Tibial nerve (tissue), 4 donors: ENCODE data around the gene CHRNE. TPM values are rescaled to one million over a fixed set of nuclear protein-coding genes. Genes with fewer than 3 reads are reported as not detected.
A peak's percentile ranks its signal among the peaks of the same experiment; 100 is the strongest.

ENCODE experiments used
- DNase-seq, 2 donors: peaks; one replicate each; pipeline ENCODE4 v3.0.0-alpha.2; 2019; ENCODE audit warnings: low spot score in 2 of 2
- H3K27ac ChIP-seq, 4 donors: fragments of 200-600 bp; sonication (generic) in 3 of 4; one replicate each; pipeline ENCODE4 v1.5.1; 2017 to 2019; ENCODE audit warnings: mild to moderate bottlenecking in 1 of 4
- H3K27me3 ChIP-seq, 2 donors: fragments of 200-600 bp; sonication (generic) in 1 of 2; one replicate each; pipeline versions ENCODE4 v1.5.1 to v1.6.0; 2017 to 2019
- H3K36me3 ChIP-seq, 3 donors: fragments of 200-600 bp; sonication (generic); one replicate each; pipeline ENCODE4 v1.5.1; 2018 to 2019
- H3K4me1 ChIP-seq, 4 donors: fragments of 200-600 bp; sonication (generic) in 3 of 4; one replicate each; pipeline ENCODE4 v1.5.1; 2017 to 2019
- H3K4me3 ChIP-seq, 4 donors: fragments of 200-600 bp; sonication (generic) in 3 of 4; one replicate each; pipeline ENCODE4 v1.5.1; 2017 to 2019; ENCODE audit warnings: mild to moderate bottlenecking in 1 of 4, moderate library complexity in 1 of 4
- H3K9me3 ChIP-seq, 4 donors: fragments of 200-600 bp; sonication (generic) in 3 of 4; one replicate each; pipeline ENCODE4 v1.5.1; 2017 to 2019
- CTCF ChIP-seq, 5 experiments: fragments of 200-600 bp in 3 of 5; fragments of 450-650 bp in 2 of 5; sonication (generic) in 3 of 5; IDR thresholded peaks; one replicate each; pipeline ENCODE4 v1.5.1; 2016 to 2019; ENCODE audit warnings: antibody characterized with exemption in 5 of 5, mild to moderate bottlenecking in 3 of 5, moderate library complexity in 2 of 5
- EP300 ChIP-seq, 2 donors: sonication (generic); formaldehyde crosslinking; IDR thresholded peaks; one replicate each; pipeline ENCODE4 v1.6.1; 2017; ENCODE audit warnings: antibody characterized with exemption in 2 of 2, mild to moderate bottlenecking in 1 of 2
- POLR2A ChIP-seq, 2 donors: fragments of 450-650 bp; IDR thresholded peaks; one replicate each; pipeline ENCODE4 v1.6.1; 2017; ENCODE audit warnings: antibody characterized with exemption in 2 of 2, mild to moderate bottlenecking in 2 of 2, moderate library complexity in 2 of 2
- WGBS, 2 donors: methylation state at CpG; one replicate each; pipeline ENCODE4 v1.1.5; 2018; 5-methylcytosine and 5-hydroxymethylcytosine counted together
- total RNA-seq, 4 donors: library from RNA; depleted of rRNA; stranded (reverse); fragments of >200 nt; gene quantifications; one replicate each; pipeline ENCODE4 v1.1.0, GENCODE V29; 2016

The CHRNE gene
- total RNA-seq, 4 donors from 2014 or later: 0.22 to 2.5 (median 1.0) TPM

- Histone ChIP-seq H3K27me3 (no peaks in the 10 kb centered on the region), H3K4me3 (no peak overlapping the region), H3K4me1 (peaks cover 0 to 28% (median 6%) of the 10 kb centered on the region in 4 donors), H3K36me3 (peaks cover 0 to 68% (median 21%) of the 10 kb centered on the region in 3 donors), H3K27ac (peak overlapping the region in 2 of 4 donors; percentile 19 to 73), H3K9me3 (no peaks in the 10 kb centered on the region)
- no peak for DNase-seq
- 24 to 39% methylated on average over 9 of the region's 9 CpGs for WGBS, 2 donors
- peak; percentile 68 to 89 (median 75) for TF ChIP-seq CTCF (IDR thresholded peaks at IDR 0.05)
- TF ChIP-seq POLR2A (IDR thresholded peaks at IDR 0.05): no peak
- TF ChIP-seq EP300 (IDR thresholded peaks at IDR 0.05): peak in 1 of 2 donors; percentile 25
Measured at GRCh38 chr17:4881761-4882555, 20.9 kb downstream of the CHRNE start.

GRCh38 chr17:4880857-4881256 is 22.0 kb downstream of the CHRNE start:
- H3K4me3 ChIP-seq: no peak overlapping the region
- no peaks in the 10 kb centered on the region for H3K27me3 ChIP-seq
- TF ChIP-seq CTCF (IDR thresholded peaks at IDR 0.05) (no peak), EP300 (IDR thresholded peaks at IDR 0.05) (no peak), POLR2A (IDR thresholded peaks at IDR 0.05) (no peak)
- peak overlapping the region in 2 of 4 donors; percentile 19 to 73 for H3K27ac ChIP-seq
- peaks cover 0 to 57% (median 11%) of the 10 kb centered on the region in 3 donors for H3K36me3 ChIP-seq
- H3K9me3 ChIP-seq: no peaks in the 10 kb centered on the region
- 74 to 77% methylated on average over 15 of the region's 15 CpGs for WGBS, 2 donors
- H3K4me1 ChIP-seq: peaks cover 0 to 38% (median 11%) of the 10 kb centered on the region in 4 donors
- no peak for DNase-seq

- Histone ChIP-seq H3K9me3 (no peaks in the 10 kb centered on the region), H3K4me1 (peaks cover 0 to 38% (median 11%) of the 10 kb centered on the region in 4 donors), H3K27ac (peak overlapping the region in 1 of 4 donors; percentile 50), H3K27me3 (no peaks in the 10 kb centered on the region), H3K36me3 (peaks cover 0 to 45% (median 0%) of the 10 kb centered on the region in 3 donors), H3K4me3 (no peak overlapping the region)
- TF ChIP-seq CTCF (IDR thresholded peaks at IDR 0.05) (no peak), EP300 (IDR thresholded peaks at IDR 0.05) (no peak), POLR2A (IDR thresholded peaks at IDR 0.05) (no peak)
- DNase-seq: no peak
- WGBS, 2 donors: 63 to 84% methylated on average over 4 of the region's 4 CpGs
Measured at GRCh38 chr17:4879601-4880000, 23.3 kb downstream of the CHRNE start.

GRCh38 chr17:4877089-4877488 is 25.8 kb downstream of the CHRNE start:
- no peaks in the 10 kb centered on the region for H3K27me3 ChIP-seq
- 20 to 43% methylated on average over 5 of the region's 5 CpGs for WGBS, 2 donors
- H3K27ac ChIP-seq: peak overlapping the region in 3 of 4 donors; percentile 4 to 71 (median 15)
- no peak overlapping the region for H3K4me3 ChIP-seq
- no peak for TF ChIP-seq POLR2A (IDR thresholded peaks at IDR 0.05)
- TF ChIP-seq CTCF (IDR thresholded peaks at IDR 0.05): no peak
- peak in 1 of 2 donors; percentile 46 for TF ChIP-seq EP300 (IDR thresholded peaks at IDR 0.05)
- peaks cover 0 to 28% (median 0%) of the 10 kb centered on the region in 3 donors for H3K36me3 ChIP-seq
- peaks cover 0 to 42% (median 11%) of the 10 kb centered on the region in 4 donors for H3K4me1 ChIP-seq
- no peak for DNase-seq
- H3K9me3 ChIP-seq: no peaks in the 10 kb centered on the region

GRCh38 chr17:4872786-4873185 is 30.1 kb downstream of the CHRNE start:
- DNase-seq: no peak
- 29 to 30% methylated on average over 8 of the region's 8 CpGs for WGBS, 2 donors
- TF ChIP-seq EP300 (IDR thresholded peaks at IDR 0.05) (peak in 1 of 2 donors; percentile 22), CTCF (IDR thresholded peaks at IDR 0.05) (no peak)

More at GRCh38 chr17:4872786-4873185, 30.1 kb downstream of the CHRNE start:
- Histone ChIP-seq H3K4me1 (peaks cover 0 to 25% (median 8%) of the 10 kb centered on the region in 4 donors), H3K27me3 (no peaks in the 10 kb centered on the region), H3K36me3 (peaks cover 0 to 10% (median 0%) of the 10 kb centered on the region in 3 donors), H3K4me3 (no peak overlapping the region), H3K9me3 (no peaks in the 10 kb centered on the region), H3K27ac (peak overlapping the region in 2 of 4 donors; percentile 20)
